M059J (cell line): ENCODE data around the gene SLC12A1. TPM values are rescaled to one million over a fixed set of nuclear protein-coding genes. Genes with fewer than 3 reads are reported as not detected.

Experiments
- DNase-seq: peaks from one replicate; pipeline ENCODE4 v3.0.0-alpha.2; 2012; ENCODE audit warnings: low read depth
- total RNA-seq: library from RNA; depleted of rRNA; stranded (reverse); fragments of >200 nt; shearing (Covaris generic); gene quantifications from 2 replicates; pipeline ENCODE4 v1.2.3, GENCODE V29; 2014

Gene SLC12A1
- total RNA-seq, 1 experiment from 2014 or later: 0.05 TPM

DNA sequence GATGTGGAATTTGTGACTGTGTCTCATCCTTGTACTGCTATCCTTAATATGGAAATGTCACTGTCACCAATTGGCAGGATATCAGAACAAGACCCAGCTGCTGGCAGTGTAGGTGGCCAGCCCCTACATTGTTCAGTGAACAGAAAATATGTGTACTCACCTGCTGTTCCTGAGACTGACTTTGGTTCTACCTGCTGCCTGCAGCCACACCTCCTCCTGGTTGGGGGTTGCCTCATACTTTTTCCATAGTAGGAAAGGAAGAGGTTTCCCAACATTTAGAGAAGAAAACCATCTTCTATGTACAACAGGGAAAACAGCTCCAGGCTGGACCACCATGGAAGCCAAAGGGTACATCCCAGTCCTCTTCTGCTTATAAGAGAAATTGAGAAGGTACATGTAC is 35.9 kb downstream of the SLC12A1 start:
- no peak for DNase-seq

DNA sequence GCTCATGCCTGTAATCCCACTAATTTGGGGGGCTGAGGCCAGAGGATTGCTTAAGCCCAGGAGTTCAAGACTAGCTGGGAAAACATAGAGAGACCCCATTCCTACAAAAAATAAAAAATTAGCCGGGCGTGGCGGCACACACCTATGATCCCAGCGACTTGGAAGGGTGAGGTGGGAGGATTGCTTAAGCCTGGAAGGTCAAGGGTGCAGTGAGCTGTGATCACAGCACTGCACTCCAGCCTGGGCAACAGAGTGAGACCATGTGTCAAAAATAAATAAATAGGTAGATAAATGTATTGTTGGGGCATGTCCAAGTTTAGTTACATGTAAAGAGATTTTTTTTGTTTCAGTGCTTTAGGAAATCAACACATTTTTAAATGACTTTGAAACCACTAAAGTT is 36.4 kb downstream of the SLC12A1 start:
- DNase-seq: no peak

DNA sequence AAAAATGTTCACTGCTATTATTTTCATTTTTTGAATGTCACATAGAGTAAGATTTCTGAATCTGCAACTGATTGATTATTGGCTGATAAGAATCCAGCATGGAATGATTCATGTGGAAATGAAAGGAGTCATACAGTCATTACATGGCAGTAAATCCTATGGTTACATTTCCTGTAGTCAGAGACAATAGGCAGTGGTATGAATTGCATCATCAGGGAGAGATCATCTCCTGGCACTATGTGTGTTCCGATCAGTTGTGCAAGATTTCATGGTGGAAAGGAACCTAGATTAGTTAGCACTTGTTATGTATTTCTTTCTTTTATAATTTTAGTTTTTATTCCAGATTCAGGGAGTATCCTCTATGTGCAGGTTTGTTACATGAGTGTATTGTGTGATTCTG is 38.8 kb downstream of the SLC12A1 start:
- DNase-seq: peak; percentile 12

DNA sequence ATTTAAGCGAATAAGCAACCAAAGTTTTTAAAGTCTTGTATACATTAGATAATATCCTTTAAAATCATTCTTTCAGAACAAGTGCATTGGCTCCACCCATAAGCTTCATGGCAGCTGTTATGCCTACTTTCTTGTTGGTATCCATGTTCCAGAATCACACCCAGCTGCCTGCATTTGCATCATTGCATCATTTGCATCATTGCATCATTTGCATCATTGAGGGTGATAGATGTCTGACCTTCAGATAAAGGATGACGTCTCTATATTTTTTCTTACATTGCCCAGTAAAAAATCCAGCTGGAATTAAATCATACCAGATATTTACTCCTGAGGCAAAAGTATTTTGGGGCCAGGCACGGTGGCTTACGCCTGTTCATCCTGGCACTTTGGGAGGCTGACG is 42.3 kb downstream of the SLC12A1 start:
- no peak for DNase-seq

DNA sequence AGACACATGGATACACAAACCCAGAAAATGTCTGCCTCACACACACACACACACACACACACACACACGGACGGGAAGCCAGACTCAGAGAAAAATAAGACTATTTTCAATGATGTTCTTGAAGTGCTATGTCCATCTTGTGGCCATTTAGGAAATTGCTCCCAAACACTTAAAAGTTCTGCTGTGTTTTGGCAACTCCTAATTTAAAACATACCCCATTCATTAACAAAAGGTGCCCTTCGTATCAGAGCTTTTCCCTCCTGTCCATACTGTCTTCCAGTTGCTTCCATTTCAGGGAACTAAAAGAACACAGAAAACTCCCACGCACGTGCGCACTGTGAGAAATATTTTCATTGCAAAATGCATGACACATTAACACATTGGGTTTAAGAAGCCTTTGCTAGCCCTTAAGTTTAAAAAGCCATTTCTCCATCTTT is 44.6 kb downstream of the SLC12A1 start:
- peak; percentile 54 for DNase-seq

- DNase-seq: no peak
These were observed 47.1 kb downstream of the SLC12A1 start for GRCh38 chr15:48253172-48253571.

DNA sequence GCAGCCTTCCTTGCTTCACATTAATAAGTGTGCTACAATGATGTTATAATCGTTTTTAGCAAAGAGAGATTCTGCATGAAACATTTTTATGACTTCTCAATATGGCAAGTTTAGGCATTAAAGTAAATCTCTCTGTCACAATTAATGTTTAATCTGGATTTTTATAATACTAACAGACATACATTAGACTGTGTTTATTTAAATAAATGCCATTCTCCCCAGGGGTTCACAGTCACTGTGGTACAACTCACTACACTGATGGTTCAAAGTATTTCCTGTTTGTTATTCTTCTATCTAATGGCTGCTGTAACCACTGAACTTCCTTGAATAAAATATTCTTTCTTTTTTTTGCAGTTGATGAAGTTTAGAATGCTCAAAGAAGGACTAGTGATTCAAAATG is 59.0 kb downstream of the SLC12A1 start:
- DNase-seq: no peak

DNA sequence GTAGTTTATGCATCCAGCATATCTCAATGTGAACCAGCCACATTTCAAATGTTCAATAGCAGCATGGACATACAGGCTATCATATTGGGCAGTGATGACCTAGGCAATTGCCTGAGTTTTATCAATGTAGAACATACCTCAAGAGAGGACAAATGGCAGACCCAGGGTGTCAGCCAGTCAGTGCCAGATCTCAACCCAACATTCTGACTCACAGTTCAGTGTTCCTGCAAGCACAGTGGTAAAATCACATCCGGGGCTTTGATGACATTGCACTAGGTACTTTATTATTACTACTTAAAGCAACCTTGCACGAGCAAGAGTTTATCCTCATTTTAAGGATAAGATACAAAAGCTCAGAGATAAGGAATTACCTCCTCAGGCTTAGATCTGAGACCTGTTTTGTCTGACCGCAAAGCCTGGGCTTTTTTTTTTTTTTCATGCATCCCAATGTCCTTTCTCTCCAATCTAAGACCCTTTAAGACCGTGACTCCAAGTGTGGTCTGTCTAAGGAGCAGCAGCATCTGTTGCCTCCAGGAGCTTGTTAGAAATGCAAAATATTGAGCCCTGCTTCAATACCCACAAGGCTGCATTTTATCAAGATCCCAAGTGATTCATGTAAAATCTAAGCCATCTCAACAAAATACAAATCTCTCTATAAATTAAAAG is 60.1 kb downstream of the SLC12A1 start:
- DNase-seq: peak; percentile 27

- DNase-seq: no peak
These were observed 61.7 kb downstream of the SLC12A1 start for GRCh38 chr15:48267766-48268165.

DNA sequence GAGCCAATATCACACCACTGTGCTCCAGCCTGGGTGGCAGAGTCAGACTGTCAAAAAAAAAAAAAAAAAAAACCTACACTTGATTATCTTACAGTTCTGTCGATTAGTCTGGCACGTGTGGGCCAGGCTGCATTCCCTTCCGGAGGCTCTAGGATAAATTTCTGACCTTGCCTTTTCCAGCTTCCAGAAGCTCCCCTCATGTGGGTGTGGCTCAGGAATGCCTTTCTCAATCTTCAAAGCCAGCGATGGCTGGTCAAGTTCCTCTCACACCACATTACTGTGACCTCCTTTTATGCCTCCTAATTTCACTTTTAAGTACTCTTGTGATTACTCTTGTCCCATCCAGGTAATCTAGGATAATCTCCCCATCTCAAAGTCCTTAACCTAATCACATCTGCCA is 66.9 kb downstream of the SLC12A1 start:
- DNase-seq: no peak

DNA sequence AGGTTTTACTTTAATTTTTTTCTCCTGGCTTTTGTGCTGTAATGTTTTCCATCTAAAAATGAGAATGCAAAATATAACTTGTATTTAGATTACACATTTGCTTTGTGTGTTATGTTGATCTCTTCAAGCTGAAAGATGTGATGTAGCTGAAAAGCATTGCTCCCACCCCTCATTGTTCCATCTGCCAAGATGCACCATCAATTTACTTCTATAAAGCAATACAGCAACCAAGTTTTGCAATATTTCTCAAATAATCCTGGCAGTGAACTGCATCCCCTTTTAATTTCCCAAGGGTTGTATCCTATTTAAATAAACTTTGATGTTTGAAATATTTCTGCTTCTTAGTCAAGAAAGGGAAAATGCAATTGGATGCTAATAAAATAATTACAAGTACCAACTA is 72.6 kb downstream of the SLC12A1 start:
- no peak for DNase-seq

DNA sequence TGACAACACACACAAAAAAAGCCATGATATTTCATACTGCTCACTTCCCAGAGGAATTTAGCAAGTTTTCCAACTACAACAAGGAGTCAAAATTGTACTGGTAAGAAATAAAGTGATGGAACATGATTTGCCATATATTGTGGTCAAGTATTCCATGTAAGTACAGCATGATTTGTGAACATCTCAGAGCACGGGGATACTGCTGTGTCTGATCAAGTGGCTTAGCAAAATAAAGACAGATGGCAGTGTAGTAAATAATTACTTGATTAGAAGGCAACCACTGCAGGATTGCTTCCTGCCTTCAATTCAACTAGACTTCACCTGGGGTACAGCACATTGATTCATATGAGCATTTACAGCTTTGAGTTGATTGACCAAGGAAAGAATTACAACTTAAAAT is 73.5 kb downstream of the SLC12A1 start:
- DNase-seq: no peak

- DNase-seq: no peak
These were observed 75.6 kb downstream of the SLC12A1 start for GRCh38 chr15:48281674-48282073.

GRCh38 chr15:48282216-48282615 is 76.1 kb downstream of the SLC12A1 start:
- no peak for DNase-seq

DNA sequence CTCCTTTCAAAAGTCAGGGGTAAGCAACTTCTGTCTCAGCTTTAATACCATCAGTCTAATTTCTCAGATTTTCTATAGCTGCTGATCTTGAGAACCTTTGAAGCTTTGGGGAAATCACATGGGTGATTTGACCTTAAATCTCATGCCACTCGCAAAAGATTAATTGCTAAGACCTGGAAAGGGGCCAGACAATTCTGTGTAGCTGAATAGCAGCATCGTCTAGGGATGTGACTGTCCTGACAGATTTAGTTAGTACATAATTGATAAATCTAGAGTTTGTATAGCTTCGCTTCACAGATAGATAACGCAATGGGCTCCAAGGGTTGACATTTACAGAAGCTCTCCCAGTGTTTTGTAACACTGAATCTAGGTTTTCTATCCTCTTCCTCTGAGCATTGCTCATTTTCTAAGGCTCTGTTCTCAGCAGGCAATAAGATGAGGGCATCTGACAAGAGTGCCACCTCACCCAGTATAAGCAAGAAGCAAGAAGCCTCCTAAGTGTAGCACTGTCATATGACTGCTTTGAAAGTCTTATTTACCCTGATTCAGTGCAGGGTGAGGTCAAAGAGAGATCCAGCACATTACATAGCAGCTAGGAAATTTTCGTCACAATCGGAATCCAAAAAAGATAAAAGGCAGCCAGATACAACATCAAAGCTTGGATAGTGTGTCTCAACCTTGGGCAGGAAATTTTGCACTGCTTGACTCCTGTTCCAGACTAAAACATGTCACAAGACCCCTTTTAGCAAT is 77.5 kb downstream of the SLC12A1 start:
- DNase-seq: no peak

DNA sequence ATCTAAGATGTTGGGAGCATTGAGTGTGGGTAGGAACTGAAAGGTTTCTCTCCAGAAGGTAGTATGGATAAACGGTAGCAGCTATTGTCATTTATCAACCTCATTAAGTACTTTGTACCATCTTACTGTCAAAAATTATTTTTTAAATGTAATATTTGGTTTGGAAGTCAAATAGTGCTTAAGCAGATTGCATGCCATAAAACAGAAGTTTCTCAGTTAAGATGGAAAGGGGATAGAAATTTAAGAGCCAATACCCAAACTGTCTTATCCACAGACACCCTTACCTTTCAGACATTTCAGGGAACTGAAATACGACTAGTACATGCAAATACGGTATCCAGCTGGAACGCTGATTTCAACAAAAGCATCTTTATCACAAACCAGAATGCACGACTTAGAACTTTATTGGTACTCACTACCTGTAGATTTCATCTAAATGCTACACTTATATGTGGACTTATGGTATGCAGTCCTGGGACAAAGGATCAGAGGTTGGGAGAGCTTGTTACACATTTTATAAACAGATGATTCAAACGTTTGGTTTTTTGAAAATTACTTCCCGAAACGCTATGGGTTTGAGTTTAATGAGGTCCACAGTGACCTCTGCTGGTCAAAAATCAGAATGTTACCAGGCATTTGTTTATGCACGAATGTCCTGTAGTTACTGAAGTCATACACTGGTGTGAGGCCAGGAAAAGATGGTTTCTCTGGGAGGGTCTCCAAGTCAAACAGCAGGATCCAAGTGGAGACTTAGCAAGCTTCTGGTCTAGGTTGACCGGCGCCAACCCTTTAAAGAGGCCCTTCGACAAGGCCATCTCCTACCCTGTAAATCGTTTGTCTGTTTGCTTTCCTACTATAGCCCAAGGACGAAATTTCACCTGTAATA is 79.5 kb downstream of the SLC12A1 start:
- DNase-seq: peak; percentile 75

GRCh38 chr15:48289628-48290027 is 83.5 kb downstream of the SLC12A1 start:
- peak; percentile 29 for DNase-seq

- no peak for DNase-seq
These were observed 86.4 kb downstream of the SLC12A1 start for GRCh38 chr15:48292458-48292857.

GRCh38 chr15:48297668-48298067 is 91.6 kb downstream of the SLC12A1 start:
- no peak for DNase-seq

GRCh38 chr15:48298914-48299313 is 92.8 kb downstream of the SLC12A1 start:
- no peak for DNase-seq

DNA sequence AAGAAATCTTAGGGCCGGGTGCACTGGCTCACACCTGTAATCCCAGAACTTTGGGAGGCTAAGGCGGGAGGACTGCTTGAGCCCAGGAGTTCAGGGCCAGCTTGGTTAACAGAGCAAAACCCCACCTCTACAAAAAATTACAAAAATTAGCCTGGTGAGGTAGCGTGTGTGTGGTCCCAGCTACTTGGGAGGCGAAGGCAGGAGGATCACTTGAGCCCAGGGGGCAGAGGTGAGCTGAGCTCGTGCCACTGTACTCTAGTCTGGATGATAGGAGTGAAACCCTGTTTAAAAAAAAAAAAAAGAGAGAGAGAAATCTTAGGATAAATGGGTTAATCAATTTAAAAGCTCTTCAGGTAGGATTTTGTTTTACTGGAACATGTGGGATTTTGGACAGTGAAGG is 93.9 kb downstream of the SLC12A1 start:
- DNase-seq: no peak

DNA sequence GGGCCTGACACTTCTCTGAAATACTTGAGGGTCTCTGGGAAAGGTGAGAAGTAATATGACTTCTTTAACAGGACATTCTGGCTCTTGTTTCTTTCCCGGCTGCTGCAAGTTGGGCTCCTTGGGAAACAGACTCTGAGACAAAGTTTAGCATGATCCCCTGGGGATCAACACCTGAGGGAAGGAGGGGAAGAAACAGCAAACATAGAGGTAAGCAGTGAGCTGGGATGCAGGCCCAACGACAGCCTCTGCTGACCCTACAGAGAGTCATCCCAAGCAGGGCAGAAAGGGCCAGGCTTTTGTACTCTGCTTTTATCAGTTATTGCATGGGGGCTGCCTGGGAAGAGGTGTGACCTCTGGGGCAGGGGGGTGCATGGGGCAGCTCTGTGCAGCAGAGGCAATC is 98.3 kb downstream of the SLC12A1 start:
- DNase-seq: no peak

- DNase-seq: no peak
These were observed 100.5 kb downstream of the SLC12A1 start for GRCh38 chr15:48306639-48307038.
